Measurements from ENCODE around the gene TRAPPC12.
"Not testable (repeated sequence)": the region's sequence is repeated elsewhere in the genome, so short reads cannot be mapped to it uniquely, and the experiment has no call there.

TRAPPC12 gene

DNA sequence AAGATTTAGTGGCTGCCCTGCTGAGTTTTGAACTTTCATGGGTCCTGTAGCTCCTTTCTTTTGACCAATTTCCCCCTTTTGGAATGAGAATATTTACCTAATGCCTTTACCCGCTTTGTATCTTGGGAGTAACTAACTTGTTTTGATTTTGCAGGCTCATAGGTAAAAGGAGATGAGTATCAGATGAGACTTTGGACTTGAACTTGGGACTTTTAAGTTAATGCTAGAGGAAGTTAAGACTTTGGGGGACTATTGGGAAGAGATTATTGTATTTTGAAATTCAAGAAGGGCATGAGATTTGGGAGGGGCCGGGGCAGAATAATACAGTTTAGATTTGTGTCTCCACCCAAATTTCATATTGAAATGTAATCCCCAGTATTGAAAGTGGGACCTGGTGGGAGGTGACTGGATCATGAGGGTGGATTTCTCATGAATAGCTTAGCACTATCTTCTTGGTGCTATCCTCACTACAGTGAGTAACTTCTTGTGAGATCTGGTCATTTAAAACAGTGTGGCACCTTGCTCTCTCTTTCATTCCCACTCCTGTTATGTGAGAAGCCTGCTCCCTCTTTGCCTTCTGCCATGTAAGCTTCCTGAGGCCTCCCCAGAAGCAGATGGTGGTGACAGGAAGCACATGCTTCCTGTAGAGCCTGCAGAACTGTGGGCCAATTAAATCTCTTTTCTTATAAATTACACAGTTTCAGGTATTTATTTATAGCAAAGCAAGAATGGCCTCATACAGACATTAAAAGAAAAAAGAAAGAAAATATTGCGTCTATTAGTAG lies 133.7 kb downstream of the TRAPPC12 start:
- in situ Hi-C loops (cut with HindIII; ENCODE audit: low pct_ligation_motif_present, low pct_unique_long_range_greater_than_20kb, low sequenced_read_pairs): no loop called here
- DNase-seq: no peak

GRCh38 chr2:3515438-3515837 lies 135.9 kb downstream of the TRAPPC12 start:
- DNase-seq; in situ Hi-C loops (cut with HindIII; ENCODE audit: low pct_ligation_motif_present, low pct_unique_long_range_greater_than_20kb, low sequenced_read_pairs): not testable (repeated sequence)

DNA sequence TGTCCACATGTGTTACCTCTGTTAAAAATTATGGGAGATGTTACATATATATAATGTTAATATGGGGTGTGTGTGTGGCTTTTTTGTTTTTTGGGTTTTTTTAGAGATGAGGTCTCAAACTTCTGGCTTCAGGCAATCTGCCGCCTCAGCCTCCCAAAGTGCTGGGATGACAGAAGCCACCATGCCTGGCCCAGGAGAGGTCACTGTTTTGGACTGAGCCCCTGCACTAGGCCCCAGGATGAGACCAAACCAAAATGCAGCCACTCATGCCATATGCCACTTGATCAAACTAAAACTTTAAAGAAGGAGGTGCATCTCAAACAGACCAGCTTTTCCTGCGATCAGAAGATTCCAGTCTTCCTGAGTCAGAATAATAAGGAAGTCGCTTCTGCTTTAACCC lies 137.3 kb downstream of the TRAPPC12 start:
- in situ Hi-C loops (cut with HindIII; ENCODE audit: low pct_ligation_motif_present, low pct_unique_long_range_greater_than_20kb, low sequenced_read_pairs): no loop called here

DNA sequence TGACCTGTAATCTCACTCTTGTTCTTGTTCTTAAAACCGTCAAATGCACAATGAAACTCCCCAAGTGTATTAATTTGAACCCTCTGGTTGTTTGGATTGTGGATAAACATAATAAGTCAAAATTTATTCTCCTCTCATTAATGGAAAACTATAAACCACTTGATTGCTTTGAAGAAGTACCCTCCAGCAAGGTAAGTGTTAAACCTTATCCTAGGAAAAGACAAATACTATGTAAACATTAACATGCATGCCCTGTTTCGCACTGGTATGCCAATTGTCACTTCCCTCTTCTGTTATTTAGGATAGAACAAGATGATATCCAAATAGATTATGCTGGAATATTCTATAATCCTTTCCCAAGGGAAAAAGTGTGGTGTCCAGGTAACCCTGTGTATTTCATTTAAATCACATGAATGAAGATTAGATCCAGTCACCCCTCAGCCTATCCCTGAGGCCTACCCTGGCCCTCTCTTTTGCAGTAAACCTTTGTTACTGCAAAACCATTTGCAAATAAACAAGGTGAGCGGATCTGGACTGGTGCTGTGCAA lies 138.5 kb downstream of the TRAPPC12 start:
- in situ Hi-C loops (cut with HindIII; ENCODE audit: low pct_ligation_motif_present, low pct_unique_long_range_greater_than_20kb, low sequenced_read_pairs): no loop called here
- DNase-seq: no peak

More for the DNA sequence above, 137.3 kb downstream of the TRAPPC12 start:
- no peak for DNase-seq

- DNase-seq: peak; percentile 98
- in situ Hi-C loops (cut with HindIII; ENCODE audit: low pct_ligation_motif_present, low pct_unique_long_range_greater_than_20kb, low sequenced_read_pairs): no loop called here
Observed at GRCh38 chr2:3518496-3519254, 139.2 kb downstream of the TRAPPC12 start.

GRCh38 chr2:3519255-3520205 lies 140.0 kb downstream of the TRAPPC12 start, which contains the start of gene ADI1:
TSS of gene ADI1 (minus strand) at chr2:3519531. CDS start at chr2:3519487, 44 bp downstream.
- DNase-seq: peak; percentile 87
- in situ Hi-C loops (cut with HindIII; ENCODE audit: low pct_ligation_motif_present, low pct_unique_long_range_greater_than_20kb, low sequenced_read_pairs): no loop called here

DNA sequence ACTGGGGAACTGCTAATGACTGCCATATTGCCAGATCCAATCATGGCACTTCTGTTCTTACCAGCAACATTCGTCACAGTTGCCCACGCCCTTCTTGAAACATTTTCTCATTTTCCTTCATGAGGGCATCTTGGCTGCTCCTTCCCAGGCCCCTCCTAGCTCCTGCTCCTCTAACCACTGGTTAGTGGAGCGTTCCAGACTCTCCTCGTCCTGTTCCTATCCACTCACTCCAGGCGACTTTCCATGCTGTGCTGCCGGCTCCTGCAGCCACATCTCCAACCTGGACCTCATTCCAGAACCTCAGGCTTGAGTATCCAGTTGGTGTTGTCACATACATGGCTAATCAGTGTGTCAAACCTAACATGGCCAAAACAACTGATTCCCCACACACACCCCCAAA lies 141.1 kb downstream of the TRAPPC12 start:
- no peak for DNase-seq
- in situ Hi-C loops (cut with HindIII; ENCODE audit: low pct_ligation_motif_present, low pct_unique_long_range_greater_than_20kb, low sequenced_read_pairs): no loop called here

DNA sequence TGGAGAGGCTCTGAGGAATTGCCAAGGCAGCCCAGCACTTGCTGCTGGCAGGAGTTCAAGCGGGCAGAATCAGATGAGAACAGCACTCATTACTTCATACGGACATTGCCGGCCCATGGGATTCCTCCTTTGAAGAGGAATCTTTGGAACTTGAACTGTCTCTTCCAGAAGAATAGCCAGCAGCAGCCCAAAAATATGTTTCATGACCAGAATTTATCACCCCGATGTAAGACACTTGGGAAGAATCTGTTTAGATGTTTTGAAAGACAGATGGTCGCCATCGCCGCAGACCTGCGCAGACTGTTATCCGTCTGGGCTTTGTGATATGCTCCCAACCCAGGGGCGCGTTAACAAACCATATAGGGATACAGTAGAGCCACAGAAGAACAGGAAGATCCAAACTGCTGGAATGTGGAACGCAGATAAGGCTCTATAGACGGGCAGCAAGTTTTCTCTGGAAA lies 143.5 kb downstream of the TRAPPC12 start:
- DNase-seq: no peak
- in situ Hi-C loops (cut with HindIII; ENCODE audit: low pct_ligation_motif_present, low pct_unique_long_range_greater_than_20kb, low sequenced_read_pairs): no loop called here

DNA sequence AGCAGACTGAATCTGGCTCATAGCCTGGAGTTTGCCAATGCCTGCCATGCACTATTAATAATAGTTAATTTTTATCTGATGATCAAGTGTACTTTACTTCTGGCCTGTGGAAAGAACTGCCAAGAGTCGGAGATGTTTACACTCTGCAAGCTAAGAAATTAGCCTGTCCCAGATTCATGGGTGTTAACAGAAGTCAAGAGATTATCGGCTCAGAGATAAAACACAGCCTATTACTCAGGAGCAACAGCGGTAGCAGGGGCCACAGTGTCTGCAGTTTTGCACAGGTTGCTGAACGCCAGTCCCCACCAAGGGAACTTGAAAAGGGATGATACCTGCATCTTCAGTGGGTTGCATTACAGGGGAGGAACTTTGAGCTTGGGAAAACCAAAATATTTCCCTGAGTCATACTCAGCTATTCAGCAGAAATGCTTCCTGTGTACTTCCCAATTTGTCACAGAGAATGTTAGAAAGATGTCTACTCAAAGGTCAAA lies 144.1 kb downstream of the TRAPPC12 start:
- in situ Hi-C loops (cut with HindIII; ENCODE audit: low pct_ligation_motif_present, low pct_unique_long_range_greater_than_20kb, low sequenced_read_pairs): no loop called here
- no peak for DNase-seq

- in situ Hi-C loops (cut with HindIII; ENCODE audit: low pct_ligation_motif_present, low pct_unique_long_range_greater_than_20kb, low sequenced_read_pairs): no loop called here
- no peak for DNase-seq
Observed at GRCh38 chr2:3526871-3527270, 147.4 kb downstream of the TRAPPC12 start.

DNA sequence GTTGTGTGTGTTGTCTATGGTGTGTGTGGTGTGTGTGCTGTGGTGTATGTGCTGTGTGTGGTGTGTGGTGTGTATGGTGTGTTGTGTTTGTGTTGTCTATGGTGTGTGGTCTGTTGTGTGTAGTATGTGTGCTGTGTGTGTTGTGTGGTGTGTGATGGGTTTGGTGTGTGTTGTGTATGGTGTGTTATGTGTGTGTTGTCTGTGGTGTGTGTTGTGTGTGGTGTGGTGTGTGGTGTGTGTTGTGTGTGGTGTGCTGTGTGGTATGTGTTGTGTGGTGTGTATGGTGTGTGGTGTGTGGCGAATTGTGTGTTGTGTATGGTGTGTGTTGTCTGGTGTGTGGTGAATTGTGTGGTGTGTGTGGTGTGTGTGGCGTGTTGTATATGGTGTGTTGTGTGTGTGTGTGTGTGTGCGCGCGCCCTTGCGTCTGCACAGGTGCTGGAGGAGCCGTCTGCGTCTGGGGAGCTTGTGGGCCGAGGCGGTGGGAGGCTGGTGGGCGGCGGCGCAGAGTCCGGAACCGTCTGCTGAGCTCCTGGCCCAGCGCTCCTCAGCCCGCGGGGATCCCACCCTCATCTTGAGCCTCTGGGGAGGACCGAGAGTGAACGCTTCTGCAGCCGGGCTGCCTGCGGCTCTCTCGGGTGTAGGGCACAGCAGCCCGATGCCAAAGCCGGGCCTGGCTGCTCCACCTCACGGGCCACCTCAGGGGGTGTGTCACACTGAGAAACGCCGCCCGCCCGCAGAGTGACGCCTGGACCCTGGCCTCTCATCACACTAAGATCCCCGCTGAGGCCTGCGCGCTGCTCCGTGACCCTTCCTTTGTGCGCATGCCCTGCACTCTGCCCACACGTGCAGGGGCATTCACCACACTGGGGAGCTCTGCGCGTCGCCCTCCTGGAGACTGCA lies 148.6 kb downstream of the TRAPPC12 start:
- DNase-seq: no peak
- in situ Hi-C loops (cut with HindIII; ENCODE audit: low pct_ligation_motif_present, low pct_unique_long_range_greater_than_20kb, low sequenced_read_pairs): no loop called here
